Activated CD4-positive, alpha-beta T cell treated with anti-CD3 and anti-CD28 coated beads, Interleukin-2, amount 10 ng/mL, durations not matched to agents 7 days and 5 days (primary cell): Measurements from ENCODE around the gene CASZ1. TPM values are rescaled to one million over a fixed set of nuclear protein-coding genes. Genes with fewer than 3 reads are reported as not detected.

Experiments
- CTCF ChIA-PET: fragments of 350-600 bp; sonication (Branson Sonifier 250); formaldehyde crosslinking; loops from one replicate; lab custom pipeline; 2021; ENCODE audit warnings: antibody characterized with exemption; lab: Charles Lee
- POLR2A ChIA-PET: fragments of 350-600 bp; sonication (Branson Sonifier 250); formaldehyde crosslinking; loops from one replicate; lab custom pipeline; 2021; ENCODE audit warnings: antibody characterized with exemption; lab: Charles Lee
- DNase-seq: peaks from one replicate; pipeline ENCODE4 v3.0.0-alpha.2; 2020
- H3K27ac Mint-ChIP-seq: one replicate; pipeline ENCODE4 v1.8.0; 2021; ENCODE audit warnings: mild to moderate bottlenecking, moderate library complexity, mixed read lengths
- H3K27me3 Mint-ChIP-seq: one replicate; pipeline ENCODE4 v1.8.0; 2021; ENCODE audit warnings: mixed read lengths
- H3K36me3 Mint-ChIP-seq: one replicate; pipeline ENCODE4 v1.8.0; 2021; ENCODE audit warnings: low read depth, mixed read lengths
- H3K4me1 Mint-ChIP-seq: one replicate; pipeline ENCODE4 v1.8.0; 2021; ENCODE audit warnings: mixed read lengths
- H3K4me3 Mint-ChIP-seq: one replicate; pipeline ENCODE4 v1.8.0; 2021; ENCODE audit warnings: mild to moderate bottlenecking, moderate library complexity, mixed read lengths
- H3K9me3 Mint-ChIP-seq: one replicate; pipeline ENCODE4 v1.8.0; 2021; ENCODE audit warnings: mixed read lengths
- total RNA-seq, 2 experiments: library from RNA; stranded (reverse); gene quantifications; one replicate each; pipeline ENCODE4 v1.2.3, GENCODE V29; 2021

CASZ1 gene
- total RNA-seq, 2 experiments from 2014 or later = 7.6 to 9.8 TPM

GRCh38 chr1:10716840-10717239, 79.6 kb downstream of the CASZ1 start:
- H3K9me3 Mint-ChIP-seq = no peaks in the 10 kb centered on the region
- no peaks in the 10 kb centered on the region for H3K36me3 Mint-ChIP-seq
- H3K4me1 Mint-ChIP-seq = no peaks in the 10 kb centered on the region
- no peak overlapping the region for H3K27ac Mint-ChIP-seq
- no peak overlapping the region for H3K4me3 Mint-ChIP-seq
- POLR2A ChIA-PET = no interaction called here
- no peak for DNase-seq
- CTCF ChIA-PET = no interaction called here
- H3K27me3 Mint-ChIP-seq = peaks cover 8% of the 10 kb centered on the region

GRCh38 chr1:10714337-10715114, 81.9 kb downstream of the CASZ1 start:
- ChIA-PET POLR2A (no interaction called here), CTCF (no interaction called here)
- H3K36me3 Mint-ChIP-seq = no peaks in the 10 kb centered on the region
- H3K27ac Mint-ChIP-seq = no peak overlapping the region
- H3K4me3 Mint-ChIP-seq = no peak overlapping the region
- H3K4me1 Mint-ChIP-seq = no peaks in the 10 kb centered on the region
- DNase-seq = no peak
- H3K9me3 Mint-ChIP-seq = no peaks in the 10 kb centered on the region
- H3K27me3 Mint-ChIP-seq = peaks cover 7% of the 10 kb centered on the region

GRCh38 chr1:10713614-10714013, 82.8 kb downstream of the CASZ1 start:
- Mint-ChIP-seq H3K9me3 (no peaks in the 10 kb centered on the region), H3K36me3 (no peaks in the 10 kb centered on the region), H3K27ac (no peak overlapping the region), H3K27me3 (peaks cover 5% of the 10 kb centered on the region), H3K4me3 (no peak overlapping the region), H3K4me1 (no peaks in the 10 kb centered on the region)
- POLR2A ChIA-PET = no interaction called here
- no peak for DNase-seq
- CTCF ChIA-PET = no interaction called here

GRCh38 chr1:10712568-10713362, 83.7 kb downstream of the CASZ1 start:
- Mint-ChIP-seq H3K27ac (no peak overlapping the region), H3K27me3 (peaks cover 7% of the 10 kb centered on the region), H3K4me1 (no peaks in the 10 kb centered on the region), H3K4me3 (no peak overlapping the region), H3K9me3 (no peaks in the 10 kb centered on the region), H3K36me3 (no peaks in the 10 kb centered on the region)
- ChIA-PET POLR2A (no interaction called here), CTCF (interaction anchor here (1.4 kb wide), 1 partner anchor 34 kb away, joined by 3 read pairs; no protein-coding TSS in a partner anchor)
- DNase-seq = no peak

GRCh38 chr1:10710489-10710888, 86.0 kb downstream of the CASZ1 start:
- H3K9me3 Mint-ChIP-seq = no peaks in the 10 kb centered on the region
- no peaks in the 10 kb centered on the region for H3K4me1 Mint-ChIP-seq
- ChIA-PET POLR2A (no interaction called here), CTCF (no interaction called here)
- H3K27me3 Mint-ChIP-seq = peaks cover 2% of the 10 kb centered on the region
- no peak for DNase-seq
- no peaks in the 10 kb centered on the region for H3K36me3 Mint-ChIP-seq
- no peak overlapping the region for H3K27ac Mint-ChIP-seq
- H3K4me3 Mint-ChIP-seq = no peak overlapping the region

- CTCF ChIA-PET = no interaction called here
- H3K36me3 Mint-ChIP-seq = no peaks in the 10 kb centered on the region
- no peak for DNase-seq
- peaks cover 2% of the 10 kb centered on the region for H3K27me3 Mint-ChIP-seq
- H3K4me1 Mint-ChIP-seq = no peaks in the 10 kb centered on the region
- H3K27ac Mint-ChIP-seq = no peak overlapping the region
- H3K9me3 Mint-ChIP-seq = no peaks in the 10 kb centered on the region
- POLR2A ChIA-PET = no interaction called here
- H3K4me3 Mint-ChIP-seq = no peak overlapping the region
These were observed 86.8 kb downstream of the CASZ1 start for GRCh38 chr1:10709646-10710045.

- H3K9me3 Mint-ChIP-seq = no peaks in the 10 kb centered on the region
- POLR2A ChIA-PET = no interaction called here
- H3K36me3 Mint-ChIP-seq = no peaks in the 10 kb centered on the region
- H3K4me3 Mint-ChIP-seq = no peak overlapping the region
- H3K27me3 Mint-ChIP-seq = peaks cover 2% of the 10 kb centered on the region
- no peak overlapping the region for H3K27ac Mint-ChIP-seq
- CTCF ChIA-PET = no interaction called here
- DNase-seq = no peak
- no peaks in the 10 kb centered on the region for H3K4me1 Mint-ChIP-seq
These were observed 87.3 kb downstream of the CASZ1 start for GRCh38 chr1:10709165-10709564.

- Mint-ChIP-seq H3K27ac (no peak overlapping the region), H3K4me1 (no peaks in the 10 kb centered on the region), H3K27me3 (peaks cover 2% of the 10 kb centered on the region), H3K9me3 (no peaks in the 10 kb centered on the region), H3K36me3 (no peaks in the 10 kb centered on the region), H3K4me3 (no peak overlapping the region)
- no peak for DNase-seq
- POLR2A ChIA-PET = no interaction called here
- CTCF ChIA-PET = no interaction called here
These were observed 87.7 kb downstream of the CASZ1 start for GRCh38 chr1:10708757-10709156.

- Mint-ChIP-seq H3K27ac (no peak overlapping the region), H3K36me3 (no peaks in the 10 kb centered on the region), H3K4me1 (no peaks in the 10 kb centered on the region), H3K4me3 (no peak overlapping the region), H3K27me3 (peaks cover 2% of the 10 kb centered on the region), H3K9me3 (no peaks in the 10 kb centered on the region)
- no peak for DNase-seq
- ChIA-PET CTCF (interaction anchor here (0.9 to 1.0 kb wide), 2 partner anchors 14 to 24 kb away, joined by 3 read pairs; no protein-coding TSS in a partner anchor), POLR2A (no interaction called here)
These were observed 89.2 kb downstream of the CASZ1 start for GRCh38 chr1:10707208-10707607.

- Mint-ChIP-seq H3K9me3 (no peaks in the 10 kb centered on the region), H3K27me3 (peaks cover 2% of the 10 kb centered on the region), H3K36me3 (no peaks in the 10 kb centered on the region), H3K27ac (no peak overlapping the region), H3K4me3 (no peak overlapping the region), H3K4me1 (no peaks in the 10 kb centered on the region)
- DNase-seq = no peak
- POLR2A ChIA-PET = no interaction called here
- CTCF ChIA-PET = interaction anchor here (1.0 kb wide), 1 partner anchor 25 kb away, joined by 3 read pairs; no protein-coding TSS in a partner anchor
These were observed 90.0 kb downstream of the CASZ1 start for GRCh38 chr1:10706376-10706913.

- CTCF ChIA-PET = no interaction called here
- H3K27me3 Mint-ChIP-seq = peaks cover 2% of the 10 kb centered on the region
- no peaks in the 10 kb centered on the region for H3K36me3 Mint-ChIP-seq
- no peak overlapping the region for H3K4me3 Mint-ChIP-seq
- no peak for DNase-seq
- no peaks in the 10 kb centered on the region for H3K4me1 Mint-ChIP-seq
- no peaks in the 10 kb centered on the region for H3K9me3 Mint-ChIP-seq
- no peak overlapping the region for H3K27ac Mint-ChIP-seq
- POLR2A ChIA-PET = no interaction called here
These were observed 90.5 kb downstream of the CASZ1 start for GRCh38 chr1:10705953-10706352.

- H3K9me3 Mint-ChIP-seq = no peaks in the 10 kb centered on the region
- H3K4me1 Mint-ChIP-seq = no peaks in the 10 kb centered on the region
- ChIA-PET POLR2A (no interaction called here), CTCF (no interaction called here)
- no peak overlapping the region for H3K27ac Mint-ChIP-seq
- peaks cover 2% of the 10 kb centered on the region for H3K27me3 Mint-ChIP-seq
- H3K36me3 Mint-ChIP-seq = no peaks in the 10 kb centered on the region
- H3K4me3 Mint-ChIP-seq = no peak overlapping the region
- no peak for DNase-seq
These were observed 92.0 kb downstream of the CASZ1 start for GRCh38 chr1:10704368-10704882.

GRCh38 chr1:10703702-10704101, 92.7 kb downstream of the CASZ1 start:
- POLR2A ChIA-PET = no interaction called here
- H3K27me3 Mint-ChIP-seq = peaks cover 2% of the 10 kb centered on the region
- no peak for DNase-seq
- no peaks in the 10 kb centered on the region for H3K36me3 Mint-ChIP-seq
- H3K9me3 Mint-ChIP-seq = no peaks in the 10 kb centered on the region
- CTCF ChIA-PET = no interaction called here
- no peaks in the 10 kb centered on the region for H3K4me1 Mint-ChIP-seq
- no peak overlapping the region for H3K4me3 Mint-ChIP-seq
- no peak overlapping the region for H3K27ac Mint-ChIP-seq
